Activated CD4-positive, alpha-beta memory T cell treated with anti-CD3 and anti-CD28 coated beads for 36 hours (primary cell): ENCODE measurements around the gene ZBTB16. TPM values are rescaled to one million over a fixed set of nuclear protein-coding genes. Genes with fewer than 3 reads are reported as not detected.

ENCODE experiments used
- CTCF ChIA-PET: fragments of 350-600 bp; sonication (Branson Sonifier 250); formaldehyde crosslinking; loops from one replicate; lab custom pipeline; 2021; ENCODE audit warnings: antibody characterized with exemption, inconsistent platforms; lab: Charles Lee
- POLR2A ChIA-PET: fragments of 350-600 bp; sonication (Branson Sonifier 250); formaldehyde crosslinking; loops from one replicate; lab custom pipeline; 2021; ENCODE audit warnings: antibody characterized with exemption; lab: Charles Lee
- DNase-seq: peaks from one replicate; pipeline ENCODE4 v3.0.0-alpha.2; 2020
- H3K27ac Mint-ChIP-seq: one replicate; pipeline ENCODE4 v1.8.0; 2021; ENCODE audit warnings: mixed read lengths
- H3K27me3 Mint-ChIP-seq: one replicate; pipeline ENCODE4 v1.8.0; 2021; ENCODE audit warnings: mixed read lengths
- H3K36me3 Mint-ChIP-seq: one replicate; pipeline ENCODE4 v1.8.0; 2021; ENCODE audit warnings: mixed read lengths
- H3K4me1 Mint-ChIP-seq: one replicate; pipeline ENCODE4 v1.8.0; 2021; ENCODE audit warnings: low read depth, mixed read lengths
- H3K4me3 Mint-ChIP-seq: one replicate; pipeline ENCODE4 v1.8.0; 2021; ENCODE audit warnings: mild to moderate bottlenecking, mixed read lengths
- H3K9me3 Mint-ChIP-seq: one replicate; pipeline ENCODE4 v1.8.0; 2021; ENCODE audit warnings: mixed read lengths
- intact Hi-C: fragments of 100-400 bp; cut with micrococcal nuclease; formaldehyde crosslinking; loops from one replicate; pipeline ENCODE4 v1.15.1; 2023
- total RNA-seq, 2 experiments: library from RNA; stranded (reverse); gene quantifications; one replicate each; pipeline ENCODE4 v1.2.3, GENCODE V29; 2021

ZBTB16 gene
- total RNA-seq, 2 experiments from 2014 or later = 7.7 to 9.7 TPM

GRCh38 chr11:114259124-114259526 lies 199.6 kb downstream of the ZBTB16 start:
- H3K27ac Mint-ChIP-seq = no peak overlapping the region
- no peak for DNase-seq
- H3K36me3 Mint-ChIP-seq = no peaks in the 10 kb centered on the region
- ChIA-PET CTCF (interaction anchor here (0.8 to 9.6 kb wide), 7 partner anchors 220 to 363 kb away, joined by 3 to 228 read pairs (median 34); no protein-coding TSS in a partner anchor), POLR2A (no interaction called here)
- no peak overlapping the region for H3K4me3 Mint-ChIP-seq
- no peaks in the 10 kb centered on the region for H3K4me1 Mint-ChIP-seq
- no peaks in the 10 kb centered on the region for H3K9me3 Mint-ChIP-seq
- no peaks in the 10 kb centered on the region for H3K27me3 Mint-ChIP-seq
- intact Hi-C loops = no loop called here

GRCh38 chr11:114259551-114259983 lies 200.1 kb downstream of the ZBTB16 start:
- no peak for DNase-seq
- ChIA-PET CTCF (interaction anchor here (0.8 to 9.6 kb wide), 13 partner anchors 9 to 455 kb away, joined by 3 to 228 read pairs (median 19); partner anchors contain the start of gene ZBTB16), POLR2A (no interaction called here)
- Mint-ChIP-seq H3K4me3 (no peak overlapping the region), H3K36me3 (no peaks in the 10 kb centered on the region), H3K27me3 (no peaks in the 10 kb centered on the region), H3K27ac (no peak overlapping the region), H3K4me1 (no peaks in the 10 kb centered on the region), H3K9me3 (no peaks in the 10 kb centered on the region)
- intact Hi-C loops = no loop called here

- no peaks in the 10 kb centered on the region for H3K27me3 Mint-ChIP-seq
- H3K36me3 Mint-ChIP-seq = no peaks in the 10 kb centered on the region
- no peaks in the 10 kb centered on the region for H3K9me3 Mint-ChIP-seq
- ChIA-PET CTCF (interaction anchor here (0.7 to 9.6 kb wide), 31 partner anchors 9 to 455 kb away, joined by 3 to 228 read pairs (median 8); partner anchors contain the start of gene ZBTB16), POLR2A (interaction anchor here (1.6 kb wide), 1 partner anchor 364 kb away, joined by 4 read pairs; no protein-coding TSS in a partner anchor)
- no peak overlapping the region for H3K4me3 Mint-ChIP-seq
- DNase-seq = no peak
- H3K4me1 Mint-ChIP-seq = no peaks in the 10 kb centered on the region
- intact Hi-C loops = loop anchor here (5.0 kb wide), 1 partner anchor 203 kb away; the partner anchor contains the start of gene ZBTB16
- no peak overlapping the region for H3K27ac Mint-ChIP-seq
Measured at GRCh38 chr11:114260077-114260476, 200.6 kb downstream of the ZBTB16 start.

- no peak overlapping the region for H3K27ac Mint-ChIP-seq
- no peak overlapping the region for H3K4me3 Mint-ChIP-seq
- H3K36me3 Mint-ChIP-seq = no peaks in the 10 kb centered on the region
- intact Hi-C loops = loop anchor here (5.0 kb wide), 1 partner anchor 203 kb away; the partner anchor contains the start of gene ZBTB16
- no peaks in the 10 kb centered on the region for H3K9me3 Mint-ChIP-seq
- no peaks in the 10 kb centered on the region for H3K27me3 Mint-ChIP-seq
- POLR2A ChIA-PET = interaction anchor here (1.6 kb wide), 1 partner anchor 365 kb away, joined by 4 read pairs; no protein-coding TSS in a partner anchor
- no peak for DNase-seq
- H3K4me1 Mint-ChIP-seq = no peaks in the 10 kb centered on the region
- CTCF ChIA-PET = interaction anchor here (0.6 to 9.6 kb wide), 40 partner anchors 9 to 456 kb away, joined by 3 to 228 read pairs (median 7); partner anchors contain the start of gene ZBTB16
Measured at GRCh38 chr11:114260483-114260882, 201.0 kb downstream of the ZBTB16 start.

- DNase-seq = no peak
- Mint-ChIP-seq H3K4me3 (no peak overlapping the region), H3K36me3 (no peaks in the 10 kb centered on the region), H3K9me3 (no peaks in the 10 kb centered on the region), H3K27ac (no peak overlapping the region), H3K4me1 (no peaks in the 10 kb centered on the region), H3K27me3 (no peaks in the 10 kb centered on the region)
- ChIA-PET POLR2A (no interaction called here), CTCF (interaction anchor here (0.6 to 9.6 kb wide), 40 partner anchors 11 to 372 kb away, joined by 3 to 228 read pairs (median 6); partner anchors contain the start of gene ZBTB16)
- intact Hi-C loops = loop anchor here (1.0 to 5.0 kb wide), 4 partner anchors 204 to 365 kb away; partner anchors contain the start of gene ZBTB16
Measured at GRCh38 chr11:114261791-114262190, 202.3 kb downstream of the ZBTB16 start.

- intact Hi-C loops = loop anchor here (5.0 kb wide), 1 partner anchor 206 kb away; the partner anchor contains the start of gene ZBTB16
- no peaks in the 10 kb centered on the region for H3K27me3 Mint-ChIP-seq
- no peak overlapping the region for H3K4me3 Mint-ChIP-seq
- no peaks in the 10 kb centered on the region for H3K4me1 Mint-ChIP-seq
- ChIA-PET POLR2A (no interaction called here), CTCF (interaction anchor here (0.8 to 9.6 kb wide), 16 partner anchors 10 to 373 kb away, joined by 4 to 228 read pairs (median 18); partner anchors contain the start of gene ZBTB16)
- no peaks in the 10 kb centered on the region for H3K36me3 Mint-ChIP-seq
- no peak overlapping the region for H3K27ac Mint-ChIP-seq
- H3K9me3 Mint-ChIP-seq = no peaks in the 10 kb centered on the region
- peak; percentile 20 for DNase-seq
Measured at GRCh38 chr11:114262681-114263512, 203.4 kb downstream of the ZBTB16 start.

- intact Hi-C loops = loop anchor here (5.0 kb wide), 1 partner anchor 206 kb away; the partner anchor contains the start of gene ZBTB16
- no peak overlapping the region for H3K27ac Mint-ChIP-seq
- no peaks in the 10 kb centered on the region for H3K9me3 Mint-ChIP-seq
- ChIA-PET POLR2A (no interaction called here), CTCF (interaction anchor here (0.8 to 9.6 kb wide), 8 partner anchors 9 to 367 kb away, joined by 4 to 228 read pairs (median 50); no protein-coding TSS in a partner anchor)
- no peaks in the 10 kb centered on the region for H3K27me3 Mint-ChIP-seq
- no peaks in the 10 kb centered on the region for H3K36me3 Mint-ChIP-seq
- DNase-seq = no peak
- H3K4me1 Mint-ChIP-seq = no peaks in the 10 kb centered on the region
- no peak overlapping the region for H3K4me3 Mint-ChIP-seq
Measured at GRCh38 chr11:114263513-114264170, 204.1 kb downstream of the ZBTB16 start.

- Mint-ChIP-seq H3K9me3 (no peaks in the 10 kb centered on the region), H3K27ac (no peak overlapping the region), H3K27me3 (no peaks in the 10 kb centered on the region), H3K4me3 (no peak overlapping the region), H3K4me1 (no peaks in the 10 kb centered on the region), H3K36me3 (no peaks in the 10 kb centered on the region)
- intact Hi-C loops = loop anchor here (5.0 kb wide), 1 partner anchor 207 kb away; the partner anchor contains the start of gene ZBTB16
- POLR2A ChIA-PET = no interaction called here
- CTCF ChIA-PET = interaction anchor here (1.7 to 9.6 kb wide), 4 partner anchors 14 to 368 kb away, joined by 4 to 228 read pairs (median 103); no protein-coding TSS in a partner anchor
- no peak for DNase-seq
Measured at GRCh38 chr11:114264381-114264780, 204.9 kb downstream of the ZBTB16 start.

GRCh38 chr11:114265122-114265878 lies 205.8 kb downstream of the ZBTB16 start:
- Mint-ChIP-seq H3K27ac (no peak overlapping the region), H3K4me3 (no peak overlapping the region), H3K9me3 (no peaks in the 10 kb centered on the region), H3K36me3 (no peaks in the 10 kb centered on the region), H3K27me3 (no peaks in the 10 kb centered on the region), H3K4me1 (no peaks in the 10 kb centered on the region)
- ChIA-PET POLR2A (no interaction called here), CTCF (interaction anchor here (1.0 to 9.6 kb wide), 6 partner anchors 15 to 272 kb away, joined by 3 to 228 read pairs (median 4); no protein-coding TSS in a partner anchor)
- DNase-seq = no peak
- intact Hi-C loops = no loop called here

- H3K9me3 Mint-ChIP-seq = no peaks in the 10 kb centered on the region
- DNase-seq = no peak
- peaks cover 30% of the 10 kb centered on the region for H3K27me3 Mint-ChIP-seq
- H3K36me3 Mint-ChIP-seq = no peaks in the 10 kb centered on the region
- ChIA-PET POLR2A (no interaction called here), CTCF (interaction anchor here (0.7 to 1.8 kb wide), 2 partner anchors 9 to 275 kb away, joined by 4 to 7 read pairs; no protein-coding TSS in a partner anchor)
- no peaks in the 10 kb centered on the region for H3K4me1 Mint-ChIP-seq
- no peak overlapping the region for H3K27ac Mint-ChIP-seq
- intact Hi-C loops = no loop called here
- H3K4me3 Mint-ChIP-seq = no peak overlapping the region
Measured at GRCh38 chr11:114269498-114269897, 210.0 kb downstream of the ZBTB16 start.
